HepG2 (cell line): ENCODE results near the gene RAC3. TPM values are rescaled to one million over a fixed set of nuclear protein-coding genes. Genes with fewer than 3 reads are reported as not detected.

Experiments used
- ATAC-seq: fragments of 200-7000 bp; cut with Tn5 transposase; 3 replicates; pipeline ENCODE4 v1.9.1; 2020; ENCODE audit warnings: mild to moderate bottlenecking, moderate library complexity
- BruUV-seq: library from RNA; stranded (reverse); fragments of 400-500 nt; replicated peaks from 2 replicates; lab custom pipeline; 2021; lab: Mats Ljungman, UMichigan
- CTCF ChIA-PET: fragments of 300-600 bp; formaldehyde crosslinking; extraction: SDS; loops from one replicate; lab custom pipeline; 2021; ENCODE audit warnings: low total read pairs, inconsistent platforms, low intra/inter-chr PET ratio; lab: Yijun Ruan, JAX
- POLR2A ChIA-PET: fragments of 350-600 bp; sonication (Branson Sonifier 250); formaldehyde crosslinking; loops from one replicate; lab custom pipeline; 2020; ENCODE audit warnings: antibody characterized with exemption, inconsistent platforms; lab: Yijun Ruan, JAX
- DNase-seq: peaks from one replicate; pipeline ENCODE4 v3.0.0-alpha.2; 2015; ENCODE audit warnings: low spot score
- FAIRE-seq: peaks from 3 replicates; lab custom pipeline; 2011; peaks lifted over from hg19 to GRCh38; lab: Jason Lieb, UNC
- H2AFZ ChIP-seq: one replicate; pipeline ENCODE4 v1.6.1; 2011; ENCODE audit warnings: low read length, inconsistent platforms
- H3K27ac ChIP-seq: fragments of 300-600 bp; 3 replicates; pipeline ENCODE4 v1.8.0; 2011; ENCODE audit warnings: mixed run types, mild to moderate bottlenecking, mixed read lengths, low read length, inconsistent platforms; ENCODE audit not compliant: insufficient read depth; ENCODE audit errors: extremely low read length
- H3K27me3 ChIP-seq, 2 experiments: fragments of 200-600 bp in 1 of 2; 2 replicates in 1 of 2; 3 replicates in 1 of 2; pipeline versions ENCODE4 v1.6.0 to v1.8.0; 2011; ENCODE audit warnings: low read length in 2 of 2, mild to moderate bottlenecking in 2 of 2, moderate library complexity in 2 of 2, inconsistent platforms in 1 of 2; ENCODE audit not compliant: insufficient read depth in 2 of 2, control insufficient read depth in 1 of 2
- H3K36me3 ChIP-seq, 2 experiments: fragments of 200-600 bp in 1 of 2; replicated peaks in 1 of 2; 2 replicates in 1 of 2; 3 replicates in 1 of 2; pipeline versions ENCODE4 v1.5.1 to v1.8.0; 2011; ENCODE audit warnings: low read length in 2 of 2, inconsistent platforms in 1 of 2; ENCODE audit not compliant: insufficient read depth in 2 of 2, control insufficient read depth in 1 of 2
- H3K4me1 ChIP-seq: 2 replicates; pipeline ENCODE4 v1.5.1; 2012; ENCODE audit warnings: low read length, inconsistent platforms; ENCODE audit not compliant: insufficient read depth
- H3K4me2 ChIP-seq: 2 replicates; pipeline ENCODE4 v1.6.0; 2011; ENCODE audit warnings: low read depth, low read length, inconsistent platforms
- H3K4me3 ChIP-seq, 3 experiments: fragments of 200-600 bp in 1 of 3; sonication (generic), shearing (Covaris generic) in 1 of 3; replicated peaks in 1 of 3; 2 replicates each; pipeline ENCODE4 v1.5.1; 2011 to 2016; ENCODE audit warnings: low read length in 3 of 3, inconsistent platforms in 2 of 3, low read depth in 2 of 3, mild to moderate bottlenecking in 2 of 3, control low read depth in 1 of 3, mixed read lengths in 1 of 3; ENCODE audit not compliant: insufficient read depth in 1 of 3
- H3K79me2 ChIP-seq: one replicate; pipeline ENCODE4 v1.6.1; 2011; ENCODE audit warnings: low read length, inconsistent platforms; ENCODE audit not compliant: insufficient read depth
- H3K9ac ChIP-seq: 2 replicates; pipeline ENCODE4 v1.6.0; 2011; ENCODE audit warnings: mild to moderate bottlenecking, low read depth, low read length, inconsistent platforms; ENCODE audit not compliant: insufficient read depth
- H3K9me3 ChIP-seq: 2 replicates; pipeline ENCODE4 v1.5.1; 2012; ENCODE audit warnings: mild to moderate bottlenecking, low read length
- H4K20me1 ChIP-seq: 2 replicates; pipeline ENCODE4 v1.6.0; 2011; ENCODE audit warnings: inconsistent platforms, mild to moderate bottlenecking, low read length, moderate library complexity; ENCODE audit not compliant: insufficient read depth
- ARID2 ChIP-seq: sonication (generic); formaldehyde crosslinking; IDR thresholded peaks from 2 replicates; pipeline ENCODE4 v1.8.1; 2022; ENCODE audit warnings: mild to moderate bottlenecking, missing genetic modification reagents, borderline replicate concordance
- GMEB1 ChIP-seq: sonication (generic); formaldehyde crosslinking; IDR thresholded peaks from 2 replicates; pipeline ENCODE4 v1.5.1; 2020; ENCODE audit warnings: missing genetic modification reagents, mild to moderate bottlenecking, borderline replicate concordance
- IKZF4 ChIP-seq: sonication (generic); formaldehyde crosslinking; IDR thresholded peaks from 2 replicates; pipeline ENCODE4 v1.5.1; 2020; ENCODE audit warnings: borderline replicate concordance, mild to moderate bottlenecking, low read depth, missing genetic modification reagents; ENCODE audit errors: not compliant biosample characterization
- KIAA2018 ChIP-seq: sonication (generic); formaldehyde crosslinking; IDR thresholded peaks from 2 replicates; pipeline ENCODE4 v1.5.0; 2020; ENCODE audit warnings: mild to moderate bottlenecking, missing genetic modification reagents, borderline replicate concordance
- THAP11 ChIP-seq: IDR thresholded peaks from 2 replicates; pipeline ENCODE4 v1.6.1; 2016; ENCODE audit warnings: missing biosample characterization, missing genetic modification reagents
- ZMAT3 ChIP-seq: sonication (generic); formaldehyde crosslinking; conservative IDR thresholded peaks from 2 replicates; pipeline ENCODE4 v1.7.0; 2021; ENCODE audit warnings: missing genetic modification reagents
- ZNF205 ChIP-seq: IDR thresholded peaks from 2 replicates; pipeline ENCODE4 v1.6.1; 2018; ENCODE audit warnings: missing biosample characterization, missing genetic modification reagents
- ZNF691 ChIP-seq: sonication (generic); formaldehyde crosslinking; IDR thresholded peaks from 2 replicates; pipeline ENCODE4 v1.4.0; 2020; ENCODE audit warnings: missing genetic modification reagents, low read depth, mild to moderate bottlenecking, borderline replicate concordance
- ZZZ3 ChIP-seq: sonication (generic); formaldehyde crosslinking; IDR thresholded peaks from 2 replicates; pipeline ENCODE4 v1.4.0; 2020; ENCODE audit warnings: missing genetic modification reagents, mild to moderate bottlenecking, borderline replicate concordance
- WGBS: methylation state at CpG from one replicate; pipeline ENCODE4 v1.1.6; 2017; ENCODE audit warnings: low lambda C conversion rate; 5-methylcytosine and 5-hydroxymethylcytosine counted together
- in situ Hi-C: cut with HindIII; loops from 2 replicates; pipeline ENCODE4 v1.10.0; 2017; ENCODE audit warnings: low pct_unique_long_range_greater_than_20kb; ENCODE audit not compliant: extremely low pct_ligation_motif_present
- intact Hi-C: fragments of 100-400 bp; cut with micrococcal nuclease; formaldehyde crosslinking; loops from one replicate; pipeline ENCODE4 v1.10.0; 2022; ENCODE audit not compliant: unreplicated experiment
- polyA plus RNA-seq, 8 experiments: library from polyadenylated mRNA; depleted of rRNA in 3 of 8; stranded (reverse) in 7 of 8; unstranded in 1 of 8; fragments of >200 nt; fragmentation: Illumina TruSeq in 4 of 8; extraction: Trizol in 4 of 8; gene quantifications; 2 replicates each; pipeline versions ENCODE4 v1.2.1 to v1.2.3, GENCODE V29; 2011 to 2016; ENCODE audit warnings: low read depth in 4 of 8, missing spikeins in 1 of 8, mixed read lengths in 1 of 8; ENCODE audit not compliant: insufficient read depth in 1 of 8
- total RNA-seq, 5 experiments: library from RNA; depleted of rRNA; stranded (reverse); fragments of >200 nt; fragmentation: Illumina TruSeq; extraction: Trizol; gene quantifications; 2 replicates each; pipeline ENCODE4 v1.2.3, GENCODE V29; 2016; ENCODE audit warnings: low read depth in 1 of 5

The RAC3 gene
- total and polyA plus RNA-seq, 2 of the 13 experiments (the other 11 are each of a cell fraction or from before 2014, with no cell fraction given), result 10.5 to 21.3 TPM

DNA sequence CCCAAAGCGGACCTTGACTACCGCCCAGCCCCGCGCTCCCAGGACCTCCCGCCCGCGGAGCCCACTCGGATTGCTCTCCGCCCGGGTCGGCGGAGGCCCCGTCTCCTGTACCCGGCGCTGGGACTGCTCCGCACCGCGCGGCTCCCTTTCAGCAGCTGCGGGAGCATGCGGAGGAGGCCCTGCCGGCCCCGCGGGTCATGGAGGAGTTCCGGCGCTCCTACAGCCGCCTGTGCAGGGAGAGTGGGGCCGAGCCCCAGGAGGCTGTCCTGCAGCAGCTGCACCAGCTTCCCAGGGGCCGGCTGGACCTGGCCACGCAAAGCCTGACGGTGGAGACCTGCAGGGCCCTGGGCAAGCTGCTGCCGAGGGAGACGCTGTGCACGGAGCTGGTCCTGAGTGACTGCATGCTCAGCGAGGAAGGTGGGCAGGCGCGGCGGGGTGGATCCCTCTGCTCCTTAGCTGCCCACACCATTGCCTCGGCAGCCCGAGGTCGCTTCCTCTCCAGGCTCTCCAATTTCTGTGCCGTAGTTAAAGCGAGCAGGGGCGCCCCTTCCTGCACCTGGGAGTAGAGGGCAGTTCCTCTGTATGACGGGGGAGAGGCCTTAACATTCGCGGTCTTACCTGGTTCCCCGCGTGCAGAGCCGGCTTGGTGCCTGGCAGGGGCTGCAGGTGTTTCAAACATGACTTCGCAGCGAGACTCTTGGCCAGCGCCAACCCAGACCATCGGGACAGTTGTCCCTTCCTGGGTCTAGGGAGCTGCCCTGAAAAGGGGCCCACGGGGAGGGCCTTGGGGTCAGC is 7.8 kb upstream of the RAC3 start:
- CTCF ChIA-PET, result interaction anchor here (6.8 kb wide), 1 partner anchor 63 kb away, joined by 181 read pairs; the partner anchor contains the start of gene NOTUM
- TF ChIP-seq GMEB1 (CRISPR knock-in tag) (no peak), KIAA2018 (0 out of 2 replicates have a peak, but pooled peaks have one; percentile 33), ZNF691 (CRISPR knock-in tag) (peak; percentile 36; the same call in 1 of the 2 replicates), IKZF4 (no peak), ZZZ3 (CRISPR knock-in tag) (peak; percentile 68; the same call in 1 of the 2 replicates), ARID2 (CRISPR knock-in tag) (peak; percentile 96), THAP11 (CRISPR knock-in tag) (peak; percentile 66; the same call in 1 of the 2 replicates), ZNF205 (CRISPR knock-in tag) (no peak), ZMAT3 (CRISPR knock-in tag) (peak; percentile 37; the same call in 1 of the 2 replicates)

More for the DNA sequence above, 7.8 kb upstream of the RAC3 start:
- Histone ChIP-seq H3K27me3 (no peaks in the 10 kb centered on the region; a peak in 1 of 5 replicates), H3K4me1 (peaks cover 62% of the 10 kb centered on the region), H3K36me3 (peaks cover 2% of the 10 kb centered on the region in 2 experiments; a peak in 4 of 5 replicates), H3K4me3 (peak overlapping the region; percentile 80 to 90 (median 86)), H3K4me2 (peak overlapping the region; percentile 93), H4K20me1 (no peaks in the 10 kb centered on the region; the same call in 1 of the 2 replicates), H3K9me3 (no peaks in the 10 kb centered on the region), H3K79me2 (peaks cover 41% of the 10 kb centered on the region), H2AFZ (no peak overlapping the region), H3K27ac (peak overlapping the region; percentile 61), H3K9ac (peak overlapping the region; percentile 79)
- no TSS peak for BruUV-seq
- POLR2A ChIA-PET, result interaction anchor here (0.7 to 14.1 kb wide), 30 partner anchors 8 to 297 kb away, joined by 3 to 470 read pairs (median 8); partner anchors contain the start of genes ARHGDIA, DCXR, FASN and MAFG
- in situ Hi-C loops, result loop anchor here (5.0 kb wide), 1 partner anchor 66 kb away; no protein-coding TSS in a partner anchor
- no peak for FAIRE-seq
- intact Hi-C loops, result loop anchor here (1.0 to 5.0 kb wide), 3 partner anchors 14 to 156 kb away; partner anchors contain the start of gene DCXR
- peak; percentile 3 for ATAC-seq
- no peak for DNase-seq
- WGBS, result under 1% methylated on average over 36 of the region's 55 CpGs
